Measurements from ENCODE around the gene GABRR3.

Gene GABRR3

DNA sequence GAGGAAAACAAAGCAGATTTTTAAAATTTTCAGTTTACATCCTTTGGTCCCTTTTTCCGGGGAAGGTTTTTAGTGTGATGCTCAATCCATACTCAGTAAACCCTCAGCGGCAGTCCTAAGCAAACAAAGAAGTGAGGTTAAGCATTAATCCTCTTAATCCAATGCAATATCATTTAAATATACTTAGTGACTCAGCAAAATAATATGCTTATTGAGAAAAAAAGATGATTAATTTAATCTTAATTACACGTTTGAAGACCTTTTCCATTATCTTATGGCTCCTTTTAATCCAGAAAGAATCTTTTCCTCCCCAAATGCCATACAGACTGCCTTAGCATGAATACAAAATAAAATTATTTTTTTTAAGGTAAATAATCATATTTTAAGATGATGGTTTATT is at the start of gene GABRR3:
Gene GABRR3 (minus strand): TSS at position 108 of the 400 bp plus-strand sequence. CDS start 328 bp downstream, outside the sequence.
- no peak for DNase-seq (ENCODE audit: low spot score)

DNA sequence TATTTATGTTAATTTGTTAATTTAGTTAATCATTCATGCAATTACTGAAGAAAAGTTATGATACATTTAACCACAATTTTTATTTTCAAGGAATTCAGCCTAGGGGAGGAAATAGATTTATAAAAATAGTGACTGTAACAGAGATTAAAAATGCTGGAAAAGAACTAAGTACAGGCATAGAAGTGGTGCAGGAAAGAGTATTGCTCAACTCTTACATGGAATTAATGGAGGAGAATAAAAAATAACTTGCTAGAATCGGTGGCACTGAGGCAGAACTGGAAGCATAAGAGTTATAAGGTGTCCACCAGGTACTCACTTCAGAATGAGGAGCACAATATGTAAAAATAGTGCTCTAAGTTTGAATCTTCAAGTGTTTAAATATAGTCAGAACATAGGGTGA is 38.4 kb upstream of the GABRR3 start:
- DNase-seq (ENCODE audit: low spot score), result no peak

DNA sequence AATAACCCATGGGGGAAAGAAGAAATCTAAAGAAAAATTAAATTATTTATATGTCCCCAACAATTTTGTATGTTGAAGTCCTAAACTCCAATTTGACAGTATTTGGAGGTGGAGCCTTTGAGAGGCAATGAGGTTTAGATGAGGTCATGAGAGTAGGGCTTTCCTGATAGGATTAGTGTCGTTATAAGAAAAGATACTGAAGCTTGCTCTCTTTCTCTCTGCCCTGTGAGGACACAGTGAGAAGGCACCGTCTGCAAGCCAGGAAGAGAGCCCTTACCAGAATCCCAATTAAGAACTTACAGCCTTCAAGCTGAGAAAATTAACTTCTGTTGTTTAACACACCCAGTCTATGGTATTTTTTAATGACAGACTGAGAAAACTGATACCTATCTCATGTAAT is 35.7 kb upstream of the GABRR3 start:
- no peak for DNase-seq (ENCODE audit: low spot score)

DNA sequence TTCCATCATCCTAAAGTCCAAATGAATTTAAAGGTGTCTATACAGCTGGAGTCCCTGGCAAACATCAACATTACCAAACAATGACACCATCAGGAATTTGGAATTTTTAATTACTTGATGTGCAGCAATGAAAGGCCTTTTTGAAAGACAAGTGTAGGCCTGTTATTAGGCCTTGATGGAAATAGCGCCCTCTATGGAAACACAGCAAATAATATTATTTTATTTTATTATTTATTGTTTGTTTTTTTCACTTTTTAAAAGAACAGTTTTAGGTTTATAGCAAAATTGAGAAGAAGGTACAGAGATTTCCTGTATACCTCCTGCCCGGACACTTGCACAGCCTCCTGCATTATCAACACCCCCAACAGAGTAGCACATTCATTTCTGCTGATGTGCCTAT is 33.7 kb upstream of the GABRR3 start:
- no peak for DNase-seq (ENCODE audit: low spot score)

DNA sequence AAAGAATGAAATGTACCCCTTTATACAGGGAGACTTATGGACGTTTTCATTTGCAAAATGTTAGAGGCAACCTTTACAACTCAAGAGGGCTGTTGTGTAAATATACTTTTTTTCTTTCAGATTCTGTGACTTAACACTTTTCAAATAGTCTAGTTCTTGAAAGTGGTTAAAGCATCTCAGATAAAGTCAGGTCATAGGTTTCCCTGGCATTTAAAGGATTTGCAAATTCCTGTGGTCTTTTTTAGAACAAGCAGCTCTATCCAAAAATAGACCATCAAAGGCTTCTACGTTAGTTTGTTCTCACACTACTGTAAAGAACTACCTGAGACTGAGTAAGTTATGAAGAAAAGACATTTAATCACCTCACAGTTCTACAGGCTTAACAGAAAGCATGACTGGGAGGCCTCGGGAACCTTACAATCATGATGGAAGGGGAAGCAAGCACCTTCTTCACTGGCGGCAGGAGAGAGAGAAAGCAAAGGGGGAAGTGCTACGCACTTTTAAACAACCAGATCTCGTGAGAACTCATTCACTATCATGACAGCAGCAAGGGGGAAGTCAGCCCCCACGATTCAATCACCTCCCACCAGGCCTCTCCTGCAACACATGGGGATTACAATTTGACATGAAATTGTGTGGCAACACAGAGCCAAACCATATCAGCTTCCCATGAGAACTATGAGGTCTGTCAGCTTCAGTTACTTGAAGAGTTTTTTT is 23.3 kb upstream of the GABRR3 start:
- DNase-seq (ENCODE audit: low spot score), result no peak

DNA sequence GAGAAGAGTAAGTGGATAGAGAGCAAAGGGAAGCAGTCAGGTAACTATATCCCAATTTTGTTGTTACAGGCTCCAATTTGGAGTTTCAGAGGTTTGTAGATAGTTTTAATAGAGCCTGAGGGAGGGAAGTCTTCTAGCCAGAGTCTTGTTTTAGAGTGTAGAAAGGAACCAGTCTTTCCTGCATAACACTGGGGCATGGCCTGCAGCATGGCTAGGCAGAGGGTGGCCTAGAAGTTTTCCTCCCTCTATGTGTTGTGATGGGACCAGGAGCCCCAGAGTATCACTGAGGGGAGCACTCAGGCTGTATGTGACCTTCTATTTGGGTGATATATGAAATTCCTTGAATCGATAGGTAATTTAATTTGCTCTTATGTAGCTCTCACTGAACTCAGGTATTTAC is 22.5 kb upstream of the GABRR3 start:
- DNase-seq (ENCODE audit: low spot score), result no peak

DNA sequence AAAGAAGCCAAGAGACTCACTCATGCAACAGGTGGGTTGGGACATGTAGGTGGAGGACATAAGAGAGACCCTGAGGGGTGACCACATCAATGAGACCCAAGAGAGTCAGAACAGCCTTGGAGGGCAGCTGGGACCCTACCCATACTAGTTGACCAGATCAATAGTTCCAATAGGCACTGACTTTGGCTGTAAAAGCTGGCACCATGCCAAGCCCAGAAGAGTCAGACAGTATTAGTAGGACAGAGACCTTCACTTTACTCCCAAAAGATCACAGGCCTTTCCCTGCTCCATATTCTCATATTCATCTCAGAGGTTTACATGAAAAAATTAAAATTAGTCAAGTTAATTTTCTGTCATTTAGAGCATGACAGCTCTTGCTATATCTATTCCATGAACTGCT is 20.9 kb upstream of the GABRR3 start:
- DNase-seq (ENCODE audit: low spot score), result no peak

DNA sequence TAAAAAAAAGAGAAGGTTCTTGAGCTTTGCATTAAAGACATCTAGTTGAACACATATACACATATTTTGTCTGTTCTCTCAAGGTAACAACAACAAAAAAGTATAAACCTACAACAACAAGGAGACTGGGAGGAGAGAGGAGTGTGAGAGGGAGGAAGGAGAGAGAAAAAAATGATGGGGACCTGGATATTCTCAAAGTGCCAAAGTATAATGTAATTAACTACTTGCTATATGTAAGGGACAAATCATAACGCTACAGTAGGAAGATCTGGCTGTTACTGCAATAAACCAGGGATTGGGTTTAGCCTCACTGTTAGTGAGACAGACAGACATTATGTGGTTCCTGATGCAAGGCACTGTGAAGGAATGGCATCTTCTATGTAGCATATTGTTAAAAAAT is 14.2 kb upstream of the GABRR3 start:
- no peak for DNase-seq (ENCODE audit: low spot score)

DNA sequence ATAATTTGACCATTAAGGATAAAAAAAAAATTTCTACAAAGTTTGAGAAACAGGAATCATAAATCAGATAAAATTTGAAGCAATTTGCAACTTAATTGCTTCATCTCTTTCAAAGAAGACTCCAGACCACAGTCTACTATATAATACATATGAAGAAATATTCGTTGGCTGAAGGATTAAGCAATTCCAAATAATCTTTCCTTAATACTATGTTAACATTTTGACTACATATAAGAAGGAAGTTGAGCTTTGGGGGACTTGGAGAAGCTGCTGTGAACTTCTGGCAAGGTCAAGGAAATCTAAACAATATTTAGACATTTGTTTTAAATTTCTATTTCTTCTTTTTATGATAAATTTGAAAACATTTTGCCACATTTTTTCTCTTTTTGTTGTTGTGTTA is 13.5 kb upstream of the GABRR3 start:
- no peak for DNase-seq (ENCODE audit: low spot score)

DNA sequence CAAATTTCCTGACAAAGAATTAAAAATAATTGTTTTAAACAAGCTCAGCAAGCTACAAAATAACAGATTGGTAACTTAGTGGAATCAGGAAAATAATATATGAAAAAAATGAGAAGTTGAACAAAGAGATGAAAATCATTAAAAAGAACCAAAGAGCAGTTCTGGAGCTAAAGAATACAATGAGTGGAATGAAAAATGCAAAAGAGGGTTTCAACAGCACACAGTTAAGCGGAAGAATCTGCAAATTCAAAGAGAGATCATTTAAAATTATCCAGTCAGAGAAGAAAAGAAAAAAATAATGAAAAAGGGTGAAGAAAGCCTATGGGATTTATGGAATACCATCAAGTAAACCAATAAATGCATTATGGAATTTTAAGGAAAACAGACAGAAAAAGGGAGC is 6.2 kb upstream of the GABRR3 start:
- no peak for DNase-seq (ENCODE audit: low spot score)

DNA sequence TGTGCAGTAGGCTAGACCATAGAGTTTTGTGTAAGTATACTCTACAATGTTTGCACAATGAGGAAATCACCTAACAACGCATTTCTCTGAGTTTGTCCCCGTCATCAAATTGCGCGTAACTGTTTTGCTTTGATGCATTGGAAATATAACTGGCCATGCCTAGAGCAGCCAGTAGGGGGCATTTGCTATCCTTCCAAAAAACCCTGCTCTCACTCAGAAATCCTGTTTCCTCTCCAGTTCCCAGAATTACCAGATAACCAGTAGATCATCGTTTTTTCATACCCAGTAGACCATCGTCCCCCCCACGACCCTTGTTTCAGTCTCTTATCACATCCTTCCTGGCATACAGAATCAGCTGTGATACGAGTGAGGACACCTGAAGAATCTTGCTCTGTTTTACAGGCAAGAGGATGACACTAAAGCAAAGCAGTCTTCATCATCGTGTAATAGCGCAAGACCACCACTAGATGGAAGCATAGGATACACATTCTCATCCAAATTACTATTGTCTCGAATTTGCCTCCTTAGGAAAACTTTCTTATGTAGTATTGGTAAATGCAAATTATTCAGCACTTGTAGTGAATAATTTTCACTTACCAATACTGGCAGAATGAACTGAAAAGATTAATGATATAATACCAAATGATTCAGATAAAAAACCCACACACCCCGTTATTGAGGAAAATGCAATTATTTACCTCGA is 4.4 kb upstream of the GABRR3 start:
- peak; percentile 70 for DNase-seq (ENCODE audit: low spot score)

DNA sequence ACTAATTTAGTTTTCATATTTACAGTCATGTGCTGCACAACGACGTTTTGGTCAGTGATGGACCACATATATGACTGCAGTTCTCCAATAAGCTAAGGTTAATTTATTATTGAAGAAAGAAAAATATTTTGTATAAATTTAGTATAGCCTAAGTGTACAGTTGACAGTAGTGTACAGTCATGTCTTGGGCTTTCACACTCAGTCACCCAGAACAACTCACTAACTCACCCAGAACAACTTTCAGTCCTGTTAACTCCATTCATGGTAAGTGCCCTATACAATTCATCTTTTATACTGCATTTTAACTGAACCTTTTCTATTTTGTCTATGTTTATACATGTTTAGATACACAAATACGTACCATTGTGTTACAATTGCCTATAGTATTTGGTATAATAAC is 3.8 kb upstream of the GABRR3 start:
- no peak for DNase-seq (ENCODE audit: low spot score)

DNA sequence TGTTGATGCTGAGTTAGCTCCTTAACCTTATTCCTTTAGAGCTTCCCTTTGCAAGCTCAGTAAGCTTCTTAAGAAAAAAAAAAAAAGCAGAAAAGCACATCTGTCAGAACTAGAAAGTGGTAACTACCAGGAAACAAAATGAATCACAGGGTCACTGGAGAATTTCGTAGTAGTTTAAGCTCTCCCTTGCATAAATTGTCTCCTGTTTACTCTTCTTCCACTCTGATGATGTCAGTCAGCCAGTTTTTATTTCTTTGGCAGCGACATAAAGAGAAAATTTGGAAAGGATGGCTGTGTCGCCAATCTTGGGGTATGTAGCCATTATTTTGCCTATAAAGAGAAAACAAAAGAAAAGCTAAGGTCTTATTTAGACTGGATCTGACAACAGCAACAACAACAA is 3.2 kb upstream of the GABRR3 start:
- DNase-seq (ENCODE audit: low spot score), result no peak

DNA sequence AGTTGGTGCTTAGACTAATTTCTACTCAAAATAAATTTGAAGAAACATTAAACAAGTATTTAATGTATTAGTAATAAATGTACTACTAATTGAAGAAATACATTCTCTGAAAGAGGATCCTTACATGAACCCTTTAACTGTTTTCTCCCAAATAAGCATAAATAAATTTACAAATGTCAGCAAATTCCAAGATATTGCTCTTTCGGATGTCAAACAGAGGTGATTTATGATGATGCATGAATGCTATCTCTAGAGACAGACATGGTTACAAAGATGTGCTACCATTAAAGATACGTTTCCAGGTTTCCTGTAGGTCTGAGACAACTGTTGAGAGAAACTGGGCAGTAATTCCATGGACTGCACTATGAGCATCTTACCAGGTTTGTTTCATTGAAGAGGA is 629 bp downstream of the GABRR3 start:
- no peak for DNase-seq (ENCODE audit: low spot score)

DNA sequence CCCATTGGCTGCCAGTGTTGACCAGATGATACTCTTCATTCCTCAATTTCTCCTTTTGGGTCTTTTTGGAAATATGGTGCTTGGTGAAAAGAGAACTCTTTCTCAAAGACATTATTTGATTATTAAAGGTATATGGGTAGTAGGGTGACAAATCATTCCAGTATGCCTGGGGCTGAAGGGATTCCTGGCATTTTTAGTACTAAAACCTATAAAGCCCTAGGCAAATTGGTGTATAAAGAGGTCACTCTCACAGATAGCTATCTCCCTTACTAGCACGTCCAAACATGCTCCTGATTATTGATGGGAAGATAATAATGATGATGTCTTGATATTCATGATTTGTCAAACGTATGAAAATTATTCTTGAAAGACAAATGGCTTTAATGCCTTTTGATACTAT is 1.1 kb downstream of the GABRR3 start:
- DNase-seq (ENCODE audit: low spot score), result no peak

DNA sequence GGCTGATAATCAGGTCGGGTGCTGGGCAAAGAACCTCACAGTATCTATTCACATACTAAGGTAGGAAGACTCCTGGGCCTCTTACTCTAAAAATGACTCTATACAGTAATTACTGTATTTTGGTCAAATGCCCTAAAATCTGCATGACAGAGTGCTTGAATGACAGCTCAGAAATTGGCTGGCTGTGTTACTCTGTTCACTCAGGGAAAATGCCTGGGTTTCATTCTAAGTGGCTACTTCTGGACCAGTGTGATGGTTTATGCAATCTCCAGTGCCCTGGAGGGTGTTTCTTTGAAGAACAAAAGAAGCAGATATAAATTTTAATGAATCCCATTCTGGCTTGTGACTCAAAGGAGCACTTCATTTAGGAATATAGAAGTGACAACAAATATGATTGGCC is 2.2 kb downstream of the GABRR3 start:
- DNase-seq (ENCODE audit: low spot score), result no peak

DNA sequence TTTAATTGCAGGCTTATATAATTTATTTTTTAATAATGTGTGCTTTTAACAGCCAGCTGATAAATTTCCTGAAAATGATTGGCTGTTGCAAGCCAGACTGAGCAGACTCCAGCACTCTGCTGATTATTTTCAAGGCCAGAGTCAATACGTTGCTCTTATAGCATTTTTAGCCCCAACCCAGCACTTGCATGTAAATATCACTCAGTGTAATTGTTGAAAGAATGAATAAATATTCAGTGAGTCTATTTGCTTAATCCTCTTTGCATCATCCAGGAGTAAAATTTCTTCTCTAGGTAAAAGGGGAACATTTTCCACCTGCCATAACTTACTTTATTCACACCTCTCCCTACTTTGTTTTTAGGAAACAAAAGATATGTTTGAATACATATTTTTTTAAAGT is 2.9 kb downstream of the GABRR3 start:
- no peak for DNase-seq (ENCODE audit: low spot score)

DNA sequence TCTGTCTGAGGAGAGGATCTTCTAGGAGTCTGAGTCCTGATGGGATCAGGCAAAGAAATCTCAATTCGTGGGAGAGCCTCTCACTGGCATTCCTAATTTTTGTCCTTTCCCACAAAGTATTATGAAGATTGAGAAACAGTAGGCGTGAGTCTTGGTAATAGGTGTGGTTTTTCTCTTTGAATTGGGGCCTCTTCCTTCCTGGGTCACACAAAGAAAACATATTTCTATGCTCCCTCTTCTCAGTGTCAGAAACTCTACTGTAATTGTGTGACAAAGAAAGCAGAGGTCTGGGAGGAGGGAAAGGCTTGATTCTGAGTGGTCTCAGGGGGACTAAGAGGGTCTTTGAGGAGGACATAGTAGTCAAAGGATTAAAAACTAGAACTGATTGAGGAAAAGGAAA is 6.0 kb downstream of the GABRR3 start:
- no peak for DNase-seq (ENCODE audit: low spot score)

DNA sequence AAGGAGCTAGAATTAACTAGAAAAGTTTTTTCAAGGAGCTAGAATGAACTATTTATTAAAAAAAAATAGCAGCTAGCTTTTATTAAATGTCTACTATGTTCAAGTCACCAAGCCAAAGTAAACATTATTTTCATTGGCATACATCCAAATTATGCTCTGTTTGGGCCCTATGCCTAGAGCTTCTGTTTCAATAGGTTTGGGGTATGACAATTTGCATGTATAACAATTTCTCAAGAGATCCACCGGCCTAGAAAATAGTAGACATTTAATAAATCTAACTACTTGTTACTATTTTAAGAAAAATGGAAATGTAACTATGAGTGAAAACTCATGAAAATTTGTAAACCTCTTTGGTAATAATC is 8.0 kb downstream of the GABRR3 start:
- no peak for DNase-seq (ENCODE audit: low spot score)

DNA sequence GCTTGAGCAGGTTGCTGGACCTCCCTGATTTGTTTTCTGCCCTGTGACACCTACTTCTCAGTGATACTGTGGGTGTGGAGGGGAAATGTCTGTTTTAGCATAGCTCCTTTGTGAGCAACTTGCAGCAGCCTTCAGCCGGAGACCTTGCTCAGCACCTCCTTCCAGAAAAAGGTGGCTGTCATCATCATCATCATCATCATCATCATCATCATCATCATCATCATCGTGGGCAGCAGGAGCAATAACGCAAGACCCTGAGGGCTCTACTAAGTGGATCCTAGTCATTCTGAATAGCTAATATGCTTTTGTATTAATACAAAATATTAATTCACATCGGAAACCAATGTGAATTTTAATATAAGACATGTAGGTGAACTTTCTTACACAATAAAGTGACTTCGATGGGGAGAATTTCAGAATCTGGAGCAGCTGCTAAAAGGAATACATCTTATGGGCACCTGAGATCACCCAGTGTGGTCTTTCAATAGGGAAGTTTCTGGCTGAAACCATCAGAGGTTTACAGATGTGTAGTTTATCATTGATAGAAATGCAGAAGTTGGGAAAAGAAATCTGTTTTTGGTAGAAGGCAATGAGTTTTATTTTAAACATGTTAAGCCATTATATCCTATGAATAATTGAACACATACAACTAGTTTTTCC is 8.6 kb downstream of the GABRR3 start:
- no peak for DNase-seq (ENCODE audit: low spot score)

DNA sequence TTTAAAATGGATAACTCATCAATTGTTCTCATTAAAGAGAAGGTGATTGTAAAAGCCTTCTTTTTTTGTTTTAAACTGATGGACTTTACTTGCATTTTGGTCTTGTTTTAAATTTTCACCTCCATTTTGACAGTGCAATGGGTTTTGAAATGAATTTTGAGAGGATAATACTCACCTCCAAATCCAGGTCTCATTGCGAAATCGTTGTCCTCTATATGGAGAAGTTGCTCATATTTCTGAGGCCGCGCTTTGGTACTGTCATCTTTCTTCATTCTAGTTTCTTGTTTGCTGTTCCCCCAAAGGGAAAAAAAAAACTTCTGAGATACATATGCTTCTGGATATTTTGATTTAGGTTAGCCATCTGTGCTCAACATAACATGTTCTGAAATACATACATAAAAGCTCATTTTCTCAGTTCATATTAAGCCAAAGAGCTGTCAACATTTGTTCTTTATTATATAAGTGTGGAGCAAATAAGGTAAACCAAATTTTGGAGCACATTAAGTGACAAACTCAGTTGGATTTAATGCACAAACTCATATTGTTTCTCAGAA is 9.6 kb downstream of the GABRR3 start:
- no peak for DNase-seq (ENCODE audit: low spot score)

DNA sequence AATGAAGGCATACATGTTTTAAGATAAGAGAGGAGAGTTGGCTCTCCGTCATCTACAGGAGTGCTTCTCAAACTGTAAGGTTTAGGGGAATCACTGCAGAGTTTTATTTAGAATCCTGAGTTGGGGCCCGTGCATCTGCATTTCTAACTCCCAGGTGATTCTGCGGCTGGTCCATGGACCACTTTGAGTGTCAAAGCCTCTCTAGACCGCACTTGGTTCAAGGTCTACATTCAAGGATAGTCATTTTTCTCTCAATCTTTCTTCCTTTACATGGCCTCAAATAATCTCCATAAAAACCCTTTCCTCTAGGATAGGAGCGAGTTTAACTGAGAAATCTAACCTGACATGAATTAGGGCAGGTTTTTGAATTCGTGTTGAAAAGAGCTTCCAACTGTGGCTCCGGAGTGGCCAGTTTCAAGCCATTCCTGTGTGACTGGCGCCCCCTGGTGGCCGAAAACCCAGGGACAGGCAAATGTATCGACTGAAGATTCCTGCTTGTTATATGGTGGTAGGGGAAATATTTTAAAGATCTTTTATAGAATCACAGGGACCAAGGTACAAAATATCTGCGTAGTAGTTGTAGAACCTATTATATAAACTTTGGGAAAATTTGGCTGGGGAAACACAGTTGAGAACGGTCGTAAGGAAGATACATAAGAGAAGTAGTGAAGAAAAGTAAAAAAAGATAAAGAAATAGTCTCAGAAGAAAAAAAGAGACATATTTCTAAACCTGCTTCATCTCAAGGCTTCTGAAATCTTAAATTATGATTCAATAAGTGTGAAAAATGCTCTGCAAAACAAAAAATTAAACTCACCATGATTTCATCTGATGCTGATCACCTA is 11.9 kb downstream of the GABRR3 start:
- DNase-seq (ENCODE audit: low spot score), result peak; percentile 75

Data from AG20443 (cell line).